Measurements from ENCODE around the gene TREML4. TPM values are rescaled to one million over a fixed set of nuclear protein-coding genes. Genes with fewer than 3 reads are reported as not detected.

The TREML4 gene
- total RNA-seq, 1 donor: not detected

GRCh38 chr6:41200296-41200900 lies 27.8 kb upstream of the TREML4 start:
- no peak for TF ChIP-seq CTCF (IDR thresholded peaks at IDR 0.05; ENCODE audit: extremely low read depth, low read depth, low read length)
- Histone ChIP-seq H3K4me3 (ENCODE audit: insufficient read depth, low read length) (no peak overlapping the region), H4K20me1 (ENCODE audit: insufficient read depth, low read length) (no peaks in the 10 kb centered on the region), H3K4me1 (ENCODE audit: insufficient read depth, low read length) (no peaks in the 10 kb centered on the region), H3K79me2 (ENCODE audit: insufficient read depth, low read length) (no peaks in the 10 kb centered on the region), H3K9me3 (ENCODE audit: low read depth, low read length) (no peaks in the 10 kb centered on the region), H3K27me3 (ENCODE audit: insufficient read depth, low read length) (peaks cover 4% of the 10 kb centered on the region), H3K36me3 (ENCODE audit: insufficient read depth, low read length) (no peaks in the 10 kb centered on the region), H3K4me2 (ENCODE audit: insufficient read depth, low read length) (no peak overlapping the region), H2AFZ (ENCODE audit: low read length) (no peak overlapping the region), H3K27ac (ENCODE audit: low read depth, low read length) (no peak overlapping the region)
- DNase-seq (ENCODE audit: insufficient read length, low spot score, missing footprints): no peak

- Histone ChIP-seq H2AFZ (ENCODE audit: low read length) (no peak within 1 kb of the TSS), H3K36me3 (ENCODE audit: insufficient read depth, low read length) (no peaks in the 10 kb centered on the region), H3K4me3 (ENCODE audit: insufficient read depth, low read length) (no peak within 1 kb of the TSS), H3K27me3 (ENCODE audit: insufficient read depth, low read length) (no peaks in the 10 kb centered on the region), H3K9me3 (ENCODE audit: low read depth, low read length) (no peaks in the 10 kb centered on the region), H4K20me1 (ENCODE audit: insufficient read depth, low read length) (no peaks in the 10 kb centered on the region), H3K27ac (ENCODE audit: low read depth, low read length) (no peak within 1 kb of the TSS), H3K4me2 (ENCODE audit: insufficient read depth, low read length) (no peak within 1 kb of the TSS), H3K79me2 (ENCODE audit: insufficient read depth, low read length) (no peaks in the 10 kb centered on the region), H3K4me1 (ENCODE audit: insufficient read depth, low read length) (no peaks in the 10 kb centered on the region)
- DNase-seq (ENCODE audit: insufficient read length, low spot score, missing footprints): no peak
- no peak for TF ChIP-seq CTCF (IDR thresholded peaks at IDR 0.05; ENCODE audit: extremely low read depth, low read depth, low read length)
These were observed 27.0 kb upstream of the TREML4 start, which contains the start of gene TREML2 for GRCh38 chr6:41200901-41201763. Gene TREML2, minus strand, starts transcription at chr6:41201149. Its CDS starts 141 bp downstream, at chr6:41201008.

- Histone ChIP-seq H3K79me2 (ENCODE audit: insufficient read depth, low read length) (no peaks in the 10 kb centered on the region), H3K27me3 (ENCODE audit: insufficient read depth, low read length) (no peaks in the 10 kb centered on the region), H3K36me3 (ENCODE audit: insufficient read depth, low read length) (no peaks in the 10 kb centered on the region), H3K4me3 (ENCODE audit: insufficient read depth, low read length) (no peak overlapping the region), H3K4me1 (ENCODE audit: insufficient read depth, low read length) (no peaks in the 10 kb centered on the region), H2AFZ (ENCODE audit: low read length) (no peak overlapping the region), H3K9me3 (ENCODE audit: low read depth, low read length) (no peaks in the 10 kb centered on the region), H3K27ac (ENCODE audit: low read depth, low read length) (no peak overlapping the region), H3K4me2 (ENCODE audit: insufficient read depth, low read length) (no peak overlapping the region), H4K20me1 (ENCODE audit: insufficient read depth, low read length) (no peaks in the 10 kb centered on the region)
- no peak for DNase-seq (ENCODE audit: insufficient read length, low spot score, missing footprints)
- TF ChIP-seq CTCF (IDR thresholded peaks at IDR 0.05; ENCODE audit: extremely low read depth, low read depth, low read length): no peak
These were observed 26.4 kb upstream of the TREML4 start for GRCh38 chr6:41201764-41202173.

GRCh38 chr6:41204156-41204555 lies 24.0 kb upstream of the TREML4 start:
- no peaks in the 10 kb centered on the region for H3K9me3 ChIP-seq (ENCODE audit: low read depth, low read length)
- H3K36me3 ChIP-seq (ENCODE audit: insufficient read depth, low read length): no peaks in the 10 kb centered on the region
- no peak overlapping the region for H3K27ac ChIP-seq (ENCODE audit: low read depth, low read length)
- H2AFZ ChIP-seq (ENCODE audit: low read length): no peak overlapping the region
- H3K79me2 ChIP-seq (ENCODE audit: insufficient read depth, low read length): no peaks in the 10 kb centered on the region
- H3K4me2 ChIP-seq (ENCODE audit: insufficient read depth, low read length): no peak overlapping the region
- no peaks in the 10 kb centered on the region for H4K20me1 ChIP-seq (ENCODE audit: insufficient read depth, low read length)
- no peak overlapping the region for H3K4me3 ChIP-seq (ENCODE audit: insufficient read depth, low read length)
- H3K27me3 ChIP-seq (ENCODE audit: insufficient read depth, low read length): no peaks in the 10 kb centered on the region
- no peak for TF ChIP-seq CTCF (IDR thresholded peaks at IDR 0.05; ENCODE audit: extremely low read depth, low read depth, low read length)
- H3K4me1 ChIP-seq (ENCODE audit: insufficient read depth, low read length): no peaks in the 10 kb centered on the region
- DNase-seq (ENCODE audit: insufficient read length, low spot score, missing footprints): no peak
